HepG2 (cell line): ENCODE measurements around the gene TTC38. TPM values are rescaled to one million over a fixed set of nuclear protein-coding genes. Genes with fewer than 3 reads are reported as not detected.

ENCODE experiments used
- EZH2 ChIP-seq: conservative IDR thresholded peaks from 2 replicates; pipeline ENCODE4 v1.6.1; 2012; ENCODE audit warnings: mild to moderate bottlenecking, low read depth, low read length, moderate library complexity
- HES4 ChIP-seq: sonication (generic); formaldehyde crosslinking; IDR thresholded peaks from 2 replicates; pipeline ENCODE4 v1.9.0; 2021; ENCODE audit warnings: mild to moderate bottlenecking, missing genetic modification reagents, borderline replicate concordance
- HNF4G ChIP-seq, 2 experiments: sonication (generic) in 1 of 2; formaldehyde crosslinking in 1 of 2; IDR thresholded peaks; 2 replicates each; pipeline versions ENCODE4 v1.4.0 to v1.6.1; 2011 to 2020; ENCODE audit warnings: borderline replicate concordance in 2 of 2, low read depth in 2 of 2, mild to moderate bottlenecking in 2 of 2, low read length in 1 of 2, missing genetic modification reagents in 1 of 2, moderate library complexity in 1 of 2
- MAFG ChIP-seq: sonication (generic); formaldehyde crosslinking; IDR thresholded peaks from 2 replicates; pipeline ENCODE4 v1.5.1; 2020; ENCODE audit warnings: mild to moderate bottlenecking, missing genetic modification reagents
- MEIS1 ChIP-seq: sonication (generic); formaldehyde crosslinking; IDR thresholded peaks from 2 replicates; pipeline ENCODE4 v1.9.0; 2021; ENCODE audit warnings: mild to moderate bottlenecking, missing genetic modification reagents, moderate library complexity, borderline replicate concordance
- MLX ChIP-seq: IDR thresholded peaks from 2 replicates; pipeline ENCODE4 v1.6.1; 2016
- NR2F1 ChIP-seq, 2 experiments: fragments of 450-650 bp in 1 of 2; formaldehyde crosslinking in 1 of 2; IDR thresholded peaks; 2 replicates each; pipeline versions ENCODE4 v1.5.0 to v1.6.1; 2016 to 2020; ENCODE audit warnings: mild to moderate bottlenecking in 1 of 2, missing compliant biosample characterization in 1 of 2, missing genetic modification reagents in 1 of 2, moderate library complexity in 1 of 2
- POLR2AphosphoS2 ChIP-seq: IDR thresholded peaks from 2 replicates; pipeline ENCODE4 v1.6.1; 2011; ENCODE audit warnings: low read depth, low read length, improper control_type of control experiment
- RXRB ChIP-seq: IDR thresholded peaks from 2 replicates; pipeline ENCODE4 v1.6.1; 2016; ENCODE audit warnings: borderline replicate concordance, missing genetic modification reagents, missing compliant biosample characterization
- SMARCC2 ChIP-seq: fragments of 450-650 bp; IDR thresholded peaks from 2 replicates; pipeline ENCODE4 v1.6.1; 2017; ENCODE audit warnings: antibody characterized with exemption, mild to moderate bottlenecking
- TEF ChIP-seq: sonication (generic); formaldehyde crosslinking; IDR thresholded peaks from 2 replicates; pipeline ENCODE4 v1.5.0; 2020; ENCODE audit warnings: missing genetic modification reagents
- ZFAT ChIP-seq: sonication (generic); formaldehyde crosslinking; conservative IDR thresholded peaks from 2 replicates; pipeline ENCODE4 v1.8.1; 2023; ENCODE audit warnings: missing genetic modification reagents, inconsistent platforms
- ZKSCAN8 ChIP-seq: IDR thresholded peaks from 2 replicates; pipeline ENCODE4 v1.6.1; 2016; ENCODE audit warnings: borderline replicate concordance, missing genetic modification reagents, missing compliant biosample characterization
- ZNF160 ChIP-seq: sonication (generic); formaldehyde crosslinking; IDR thresholded peaks from 2 replicates; pipeline ENCODE4 v1.8.0; 2022; ENCODE audit warnings: mild to moderate bottlenecking, inconsistent platforms, missing genetic modification reagents
- ZNF234 ChIP-seq: sonication (generic); formaldehyde crosslinking; conservative IDR thresholded peaks from 2 replicates; pipeline ENCODE4 v1.5.1; 2020; ENCODE audit warnings: mild to moderate bottlenecking, missing genetic modification reagents
- ZNF256 ChIP-seq: sonication (generic); formaldehyde crosslinking; conservative IDR thresholded peaks from 2 replicates; pipeline ENCODE4 v1.4.0; 2020; ENCODE audit warnings: missing genetic modification reagents
- ZNF33B ChIP-seq: sonication (generic); formaldehyde crosslinking; IDR thresholded peaks from 2 replicates; pipeline ENCODE4 v1.5.1; 2020; ENCODE audit warnings: mild to moderate bottlenecking, missing genetic modification reagents
- ZNF616 ChIP-seq: sonication (generic); formaldehyde crosslinking; IDR thresholded peaks from 2 replicates; pipeline ENCODE4 v1.5.0; 2020; ENCODE audit warnings: low read depth, mild to moderate bottlenecking, missing genetic modification reagents
- ZNF841 ChIP-seq: sonication (generic); formaldehyde crosslinking; IDR thresholded peaks from 2 replicates; pipeline ENCODE4 v1.8.1; 2023; ENCODE audit warnings: missing genetic modification reagents, borderline replicate concordance
- polyA plus RNA-seq, 8 experiments: library from polyadenylated mRNA; depleted of rRNA in 3 of 8; stranded (reverse) in 7 of 8; unstranded in 1 of 8; fragments of >200 nt; fragmentation: Illumina TruSeq in 4 of 8; extraction: Trizol in 4 of 8; gene quantifications; 2 replicates each; pipeline versions ENCODE4 v1.2.1 to v1.2.3, GENCODE V29; 2011 to 2016; ENCODE audit warnings: low read depth in 4 of 8, missing spikeins in 1 of 8, mixed read lengths in 1 of 8; ENCODE audit not compliant: insufficient read depth in 1 of 8
- total RNA-seq, 5 experiments: library from RNA; depleted of rRNA; stranded (reverse); fragments of >200 nt; fragmentation: Illumina TruSeq; extraction: Trizol; gene quantifications; 2 replicates each; pipeline ENCODE4 v1.2.3, GENCODE V29; 2016; ENCODE audit warnings: low read depth in 1 of 5
- TF ChIP-seq, protein P1 (sequence below): sonication (generic); formaldehyde crosslinking; IDR thresholded peaks from 2 replicates; pipeline ENCODE4 v1.4.0; 2020; ENCODE audit warnings: mild to moderate bottlenecking, missing genetic modification reagents, borderline replicate concordance

The TTC38 gene
- total and polyA plus RNA-seq, 2 of the 13 experiments (the other 11 are each of a cell fraction or from before 2014, with no cell fraction given) = 101 to 105 TPM

GRCh38 chr22:46267431-46268279, at the start of gene TTC38 (continued):
- TF ChIP-seq POLR2AphosphoS2 = no peak
- TF ChIP-seq, protein P1, sequence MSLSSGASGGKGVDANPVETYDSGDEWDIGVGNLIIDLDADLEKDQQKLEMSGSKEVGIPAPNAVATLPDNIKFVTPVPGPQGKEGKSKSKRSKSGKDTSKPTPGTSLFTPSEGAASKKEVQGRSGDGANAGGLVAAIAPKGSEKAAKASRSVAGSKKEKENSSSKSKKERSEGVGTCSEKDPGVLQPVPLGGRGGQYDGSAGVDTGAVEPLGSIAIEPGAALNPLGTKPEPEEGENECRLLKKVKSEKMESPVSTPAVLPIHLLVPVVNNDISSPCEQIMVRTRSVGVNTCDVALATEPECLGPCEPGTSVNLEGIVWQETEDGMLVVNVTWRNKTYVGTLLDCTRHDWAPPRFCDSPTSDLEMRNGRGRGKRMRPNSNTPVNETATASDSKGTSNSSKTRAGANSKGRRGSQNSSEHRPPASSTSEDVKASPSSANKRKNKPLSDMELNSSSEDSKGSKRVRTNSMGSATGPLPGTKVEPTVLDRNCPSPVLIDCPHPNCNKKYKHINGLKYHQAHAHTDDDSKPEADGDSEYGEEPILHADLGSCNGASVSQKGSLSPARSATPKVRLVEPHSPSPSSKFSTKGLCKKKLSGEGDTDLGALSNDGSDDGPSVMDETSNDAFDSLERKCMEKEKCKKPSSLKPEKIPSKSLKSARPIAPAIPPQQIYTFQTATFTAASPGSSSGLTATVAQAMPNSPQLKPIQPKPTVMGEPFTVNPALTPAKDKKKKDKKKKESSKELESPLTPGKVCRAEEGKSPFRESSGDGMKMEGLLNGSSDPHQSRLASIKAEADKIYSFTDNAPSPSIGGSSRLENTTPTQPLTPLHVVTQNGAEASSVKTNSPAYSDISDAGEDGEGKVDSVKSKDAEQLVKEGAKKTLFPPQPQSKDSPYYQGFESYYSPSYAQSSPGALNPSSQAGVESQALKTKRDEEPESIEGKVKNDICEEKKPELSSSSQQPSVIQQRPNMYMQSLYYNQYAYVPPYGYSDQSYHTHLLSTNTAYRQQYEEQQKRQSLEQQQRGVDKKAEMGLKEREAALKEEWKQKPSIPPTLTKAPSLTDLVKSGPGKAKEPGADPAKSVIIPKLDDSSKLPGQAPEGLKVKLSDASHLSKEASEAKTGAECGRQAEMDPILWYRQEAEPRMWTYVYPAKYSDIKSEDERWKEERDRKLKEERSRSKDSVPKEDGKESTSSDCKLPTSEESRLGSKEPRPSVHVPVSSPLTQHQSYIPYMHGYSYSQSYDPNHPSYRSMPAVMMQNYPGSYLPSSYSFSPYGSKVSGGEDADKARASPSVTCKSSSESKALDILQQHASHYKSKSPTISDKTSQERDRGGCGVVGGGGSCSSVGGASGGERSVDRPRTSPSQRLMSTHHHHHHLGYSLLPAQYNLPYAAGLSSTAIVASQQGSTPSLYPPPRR (CRISPR knock-in tag) = peak; percentile 87
- TF ChIP-seq ZNF616 (CRISPR knock-in tag) = no peak; the same call in 1 of the 2 replicates
- no peak for TF ChIP-seq EZH2
- TF ChIP-seq HES4 (CRISPR knock-in tag) = peak; percentile 29; the same call in 1 of the 2 replicates
- TF ChIP-seq ZNF841 = no peak
- no peak for TF ChIP-seq ZFAT (CRISPR knock-in tag)
- no peak for TF ChIP-seq ZNF234 (CRISPR knock-in tag)
- TF ChIP-seq MEIS1 (CRISPR knock-in tag) = peak; percentile 65; the same call in 1 of the 2 replicates
- 0 out of 2 replicates have a peak, but pooled peaks have one; percentile 34 for TF ChIP-seq ZNF160 (CRISPR knock-in tag)
- TF ChIP-seq ZNF33B (CRISPR knock-in tag) = no peak
- TF ChIP-seq SMARCC2 = no peak
- TF ChIP-seq TEF (CRISPR knock-in tag) = no peak; the same call in 1 of the 2 replicates
- TF ChIP-seq NR2F1 (CRISPR knock-in tag; IDR thresholded peaks at IDR 0.05) = no peak
- no peak for TF ChIP-seq ZNF256 (CRISPR knock-in tag)
- TF ChIP-seq HNF4G (IDR thresholded peaks at IDR 0.05; ENCODE audit: borderline replicate concordance, low read depth, low read length) = peak; percentile 80
- no peak for TF ChIP-seq HNF4G (CRISPR knock-in tag; IDR thresholded peaks at IDR 0.05; ENCODE audit: borderline replicate concordance, low read depth)
- TF ChIP-seq RXRB = peak; percentile 74; the same call in 1 of the 2 replicates
- no peak for TF ChIP-seq MLX (CRISPR knock-in tag)
- TF ChIP-seq MAFG (CRISPR knock-in tag) = no peak
- TF ChIP-seq ZKSCAN8 (CRISPR knock-in tag) = 0 out of 2 replicates have a peak, but pooled peaks have one; percentile 13
